ENCODE measurements around the gene TTC31.

The TTC31 gene

DNA sequence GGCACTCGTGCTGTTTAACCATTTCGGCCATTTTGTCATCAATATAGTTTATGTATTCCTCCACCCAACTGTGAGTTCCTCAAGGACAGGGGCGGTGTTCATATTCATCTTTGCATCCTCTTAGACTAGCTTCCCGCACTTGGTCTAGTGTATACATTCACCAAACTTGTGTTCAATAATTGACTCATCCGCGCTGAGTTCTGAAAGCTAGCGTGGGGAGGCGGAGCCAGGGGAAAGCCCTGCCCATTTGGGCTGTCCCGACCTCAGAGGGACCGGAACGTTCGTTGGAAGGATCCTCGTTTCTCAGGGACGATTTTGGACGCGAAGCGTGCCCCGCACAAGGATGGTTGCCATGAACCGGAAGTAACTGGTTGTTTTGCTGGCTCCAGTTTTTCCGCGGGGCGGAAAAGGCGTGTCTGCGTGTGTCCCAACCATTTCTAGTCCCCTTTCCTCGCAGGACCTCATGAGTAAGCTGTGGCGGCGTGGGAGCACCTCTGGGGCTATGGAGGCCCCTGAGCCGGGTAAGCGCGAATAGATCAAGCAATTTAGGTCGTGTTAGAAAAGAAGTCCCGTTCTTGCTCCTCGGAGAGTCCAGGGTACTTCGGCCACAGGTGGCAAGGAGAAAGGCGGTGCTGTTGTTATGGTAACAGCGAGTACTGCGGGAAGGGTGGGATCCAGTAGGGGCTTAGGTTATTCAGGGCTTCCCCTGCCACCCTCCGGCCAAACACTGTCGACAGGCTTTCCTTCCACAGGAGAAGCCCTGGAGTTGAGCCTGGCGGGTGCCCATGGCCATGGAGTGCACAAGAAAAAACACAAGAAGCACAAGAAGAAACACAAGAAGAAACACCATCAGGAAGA, 28.0 kb upstream of the TTC31 start, which contains the start of gene INO80B:
Gene INO80B (plus strand): TSS at position 434 of the 858 bp plus-strand sequence. CDS start 30 bp downstream, at position 464.
- peak within 1 kb of the TSS; percentile 83 for H2AFZ ChIP-seq (ENCODE audit: low read length)
- H2AK5ac ChIP-seq (ENCODE audit: low read depth, low read length), result no peak within 1 kb of the TSS
- no peak within 1 kb of the TSS for H2BK120ac ChIP-seq (ENCODE audit: low read depth, low read length)
- H3K79me1 ChIP-seq (ENCODE audit: low read depth, low read length), result peaks cover 8% of the 10 kb centered on the region
- H4K8ac ChIP-seq (ENCODE audit: low read depth, low read length), result no peak within 1 kb of the TSS
- H3K4me1 ChIP-seq (ENCODE audit: control insufficient read depth in 2 of 2, insufficient read depth in 1 of 2, low read depth in 1 of 2, low read length in 2 of 2), result peaks cover 7 to 18% of the 10 kb centered on the region in 2 donors
- WGBS, 2 donors (ENCODE audit: extremely low coverage in 2 of 2, insufficient read length in 2 of 2, insufficient replicate concordance in 1 of 2), result no CpG with 5 or more reads among the region's 40 CpGs
- peaks cover 0 to 5% (median 0%) of the 10 kb centered on the region in 3 experiments for H3K27me3 ChIP-seq (ENCODE audit: control insufficient read depth in 3 of 3, insufficient read depth in 3 of 3, low read depth in 1 of 3, low read length in 3 of 3)
- H2BK5ac ChIP-seq (ENCODE audit: low read length), result peak within 1 kb of the TSS; percentile 43
- peak within 1 kb of the TSS; percentile 62 for H3K4me2 ChIP-seq (ENCODE audit: insufficient read depth, low read length, poor library complexity, severe bottlenecking)
- H3K9me3 ChIP-seq (replicated peaks in 1 of 2; ENCODE audit: control insufficient read depth in 2 of 2, insufficient read depth in 1 of 2, low read depth in 1 of 2, low read length in 2 of 2), result no peaks in the 10 kb centered on the region
- H3K18ac ChIP-seq (ENCODE audit: low read length), result no peak within 1 kb of the TSS
- peak; percentile 98 for DNase-seq (ENCODE audit: low spot score)
- peak within 1 kb of the TSS; percentile 60 to 84 for H3K4me3 ChIP-seq (ENCODE audit: low read length in 2 of 2)
- H3K23ac ChIP-seq (ENCODE audit: low read depth, low read length, poor library complexity), result no peak within 1 kb of the TSS
- H3K4ac ChIP-seq (ENCODE audit: low read length), result no peak within 1 kb of the TSS
- no peak within 1 kb of the TSS for H3K27ac ChIP-seq (replicated peaks; ENCODE audit: low read length)
- H3K9ac ChIP-seq (ENCODE audit: low read depth, low read length, poor library complexity), result peak within 1 kb of the TSS; percentile 32
- no peak within 1 kb of the TSS for H4K91ac ChIP-seq (ENCODE audit: low read depth, low read length, poor library complexity)
- no peak within 1 kb of the TSS for H2BK15ac ChIP-seq (ENCODE audit: low read length)
- H3K14ac ChIP-seq (ENCODE audit: low read length), result no peak within 1 kb of the TSS
- H3K36me3 ChIP-seq (replicated peaks in 1 of 2; ENCODE audit: control insufficient read depth in 2 of 2, insufficient read depth in 2 of 2, low read length in 2 of 2), result peaks cover 0 to 9% of the 10 kb centered on the region in 2 donors
- no peak within 1 kb of the TSS for H2BK12ac ChIP-seq (ENCODE audit: low read length)

- WGBS, 2 donors (ENCODE audit: extremely low coverage in 2 of 2, insufficient read length in 2 of 2, insufficient replicate concordance in 1 of 2), result no CpG with 5 or more reads among the region's 27 CpGs
- H3K23ac ChIP-seq (ENCODE audit: low read depth, low read length, poor library complexity), result peak overlapping the region; percentile 83
- no peak for DNase-seq (ENCODE audit: low spot score)
- H3K9ac ChIP-seq (ENCODE audit: low read depth, low read length, poor library complexity), result peak overlapping the region; percentile 85
- H2AFZ ChIP-seq (ENCODE audit: low read length), result peak overlapping the region; percentile 90
- peak overlapping the region; percentile 67 to 85 for H3K4me3 ChIP-seq (ENCODE audit: low read length in 2 of 2)
- no peaks in the 10 kb centered on the region for H3K9me3 ChIP-seq (replicated peaks in 1 of 2; ENCODE audit: control insufficient read depth in 2 of 2, insufficient read depth in 1 of 2, low read depth in 1 of 2, low read length in 2 of 2)
- H3K36me3 ChIP-seq (replicated peaks in 1 of 2; ENCODE audit: control insufficient read depth in 2 of 2, insufficient read depth in 2 of 2, low read length in 2 of 2), result peaks cover 13 to 31% of the 10 kb centered on the region in 2 donors
- no peak overlapping the region for H4K91ac ChIP-seq (ENCODE audit: low read depth, low read length, poor library complexity)
- H3K27ac ChIP-seq (replicated peaks; ENCODE audit: low read length), result peak overlapping the region; percentile 96
- peaks cover 8% of the 10 kb centered on the region for H3K79me1 ChIP-seq (ENCODE audit: low read depth, low read length)
- peak overlapping the region; percentile 97 for H3K18ac ChIP-seq (ENCODE audit: low read length)
- H2BK120ac ChIP-seq (ENCODE audit: low read depth, low read length), result no peak overlapping the region
- H3K4me1 ChIP-seq (ENCODE audit: control insufficient read depth in 2 of 2, insufficient read depth in 1 of 2, low read depth in 1 of 2, low read length in 2 of 2), result peaks cover 7 to 18% of the 10 kb centered on the region in 2 donors
- H4K8ac ChIP-seq (ENCODE audit: low read depth, low read length), result no peak overlapping the region
- no peaks in the 10 kb centered on the region for H3K27me3 ChIP-seq (ENCODE audit: control insufficient read depth in 3 of 3, insufficient read depth in 3 of 3, low read depth in 1 of 3, low read length in 3 of 3)
- H2BK5ac ChIP-seq (ENCODE audit: low read length), result peak overlapping the region; percentile 95
- peak overlapping the region; percentile 7 for H2BK12ac ChIP-seq (ENCODE audit: low read length)
- H3K14ac ChIP-seq (ENCODE audit: low read length), result no peak overlapping the region
- peak overlapping the region; percentile 77 for H3K4me2 ChIP-seq (ENCODE audit: insufficient read depth, low read length, poor library complexity, severe bottlenecking)
- H2AK5ac ChIP-seq (ENCODE audit: low read depth, low read length), result no peak overlapping the region
- H2BK15ac ChIP-seq (ENCODE audit: low read length), result no peak overlapping the region
- no peak overlapping the region for H3K4ac ChIP-seq (ENCODE audit: low read length)
These were observed 25.7 kb upstream of the TTC31 start for GRCh38 chr2:74457129-74457548.

GRCh38 chr2:74457549-74458131, 25.2 kb upstream of the TTC31 start:
- peaks cover 8% of the 10 kb centered on the region for H3K79me1 ChIP-seq (ENCODE audit: low read depth, low read length)
- peak overlapping the region; percentile 96 for H3K27ac ChIP-seq (replicated peaks; ENCODE audit: low read length)
- peak overlapping the region; percentile 95 for H2BK5ac ChIP-seq (ENCODE audit: low read length)
- peak overlapping the region; percentile 11 for H2BK12ac ChIP-seq (ENCODE audit: low read length)
- no peaks in the 10 kb centered on the region for H3K27me3 ChIP-seq (ENCODE audit: control insufficient read depth in 3 of 3, insufficient read depth in 3 of 3, low read depth in 1 of 3, low read length in 3 of 3)
- no peak overlapping the region for H4K91ac ChIP-seq (ENCODE audit: low read depth, low read length, poor library complexity)
- H3K36me3 ChIP-seq (replicated peaks in 1 of 2; ENCODE audit: control insufficient read depth in 2 of 2, insufficient read depth in 2 of 2, low read length in 2 of 2), result peaks cover 18 to 36% of the 10 kb centered on the region in 2 donors
- H3K23ac ChIP-seq (ENCODE audit: low read depth, low read length, poor library complexity), result peak overlapping the region; percentile 92
- H3K14ac ChIP-seq (ENCODE audit: low read length), result no peak overlapping the region
- peak overlapping the region; percentile 45 for H3K4ac ChIP-seq (ENCODE audit: low read length)
- WGBS, 2 donors (ENCODE audit: extremely low coverage in 2 of 2, insufficient read length in 2 of 2, insufficient replicate concordance in 1 of 2), result no CpG with 5 or more reads among the region's 46 CpGs
- peak; percentile 67 for DNase-seq (ENCODE audit: low spot score)
- H4K8ac ChIP-seq (ENCODE audit: low read depth, low read length), result no peak overlapping the region
- peak overlapping the region; percentile 96 for H3K18ac ChIP-seq (ENCODE audit: low read length)
- peak overlapping the region; percentile 77 for H3K4me2 ChIP-seq (ENCODE audit: insufficient read depth, low read length, poor library complexity, severe bottlenecking)
- H2BK15ac ChIP-seq (ENCODE audit: low read length), result no peak overlapping the region
- H2BK120ac ChIP-seq (ENCODE audit: low read depth, low read length), result no peak overlapping the region
- peak overlapping the region; percentile 67 to 85 for H3K4me3 ChIP-seq (ENCODE audit: low read length in 2 of 2)
- H2AFZ ChIP-seq (ENCODE audit: low read length), result peak overlapping the region; percentile 90
- peaks cover 7 to 18% of the 10 kb centered on the region in 2 donors for H3K4me1 ChIP-seq (ENCODE audit: control insufficient read depth in 2 of 2, insufficient read depth in 1 of 2, low read depth in 1 of 2, low read length in 2 of 2)
- H3K9ac ChIP-seq (ENCODE audit: low read depth, low read length, poor library complexity), result peak overlapping the region; percentile 89
- H3K9me3 ChIP-seq (replicated peaks in 1 of 2; ENCODE audit: control insufficient read depth in 2 of 2, insufficient read depth in 1 of 2, low read depth in 1 of 2, low read length in 2 of 2), result no peaks in the 10 kb centered on the region
- H2AK5ac ChIP-seq (ENCODE audit: low read depth, low read length), result peak overlapping the region; percentile 64
